ENCODE results near the gene NDUFA8.

Gene NDUFA8

DNA sequence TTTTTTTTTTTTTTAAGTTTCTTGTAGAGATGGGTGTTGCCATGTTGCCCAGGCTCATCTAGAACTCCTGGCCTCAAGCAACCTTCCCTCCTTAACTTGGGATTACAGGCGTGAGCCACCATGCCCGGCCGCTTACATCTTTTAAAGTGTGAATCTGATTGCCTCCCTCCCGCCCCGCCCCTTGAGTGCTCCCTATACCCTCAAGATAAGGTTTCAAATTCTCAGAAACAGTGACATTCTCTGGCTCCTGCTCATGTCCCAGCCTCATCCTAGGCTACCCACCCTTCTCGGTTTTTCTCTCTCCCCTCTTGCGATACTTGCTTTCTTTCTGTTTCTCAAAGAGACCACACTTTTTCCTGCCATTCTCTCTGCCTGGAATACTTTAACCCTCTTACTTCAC lies 12.6 kb upstream of the NDUFA8 start:
- no peaks in the 10 kb centered on the region for H3K4me1 Mint-ChIP-seq (ENCODE audit: low read depth)
- H3K36me3 Mint-ChIP-seq (ENCODE audit: low read depth): no peaks in the 10 kb centered on the region
- no peak overlapping the region for H3K4me3 Mint-ChIP-seq
- no peak overlapping the region for H3K27ac Mint-ChIP-seq
- no peaks in the 10 kb centered on the region for H3K9me3 Mint-ChIP-seq
- peaks cover 21% of the 10 kb centered on the region for H3K27me3 Mint-ChIP-seq
- intact Hi-C loops (cut with micrococcal nuclease): no loop called here

DNA sequence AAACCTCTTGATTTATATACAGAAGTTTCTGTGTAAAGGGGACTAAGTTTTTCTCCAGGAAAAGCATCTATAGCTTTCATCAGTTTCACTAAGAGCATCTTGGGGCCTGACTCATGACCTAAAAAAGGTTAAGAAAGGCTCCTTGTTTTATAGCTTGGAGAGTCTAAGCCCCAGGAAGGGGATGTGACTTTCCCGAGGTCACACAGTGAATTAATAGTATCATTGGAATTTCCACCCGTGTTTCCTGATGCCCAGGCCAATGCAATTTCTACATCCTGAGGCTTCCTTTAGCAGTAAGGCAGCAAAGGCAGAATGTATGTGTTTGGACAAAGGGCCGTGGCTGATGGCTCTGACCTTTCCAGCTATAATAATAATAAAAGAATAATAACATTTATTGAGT lies 8.8 kb upstream of the NDUFA8 start:
- Mint-ChIP-seq H3K4me1 (ENCODE audit: low read depth) (no peaks in the 10 kb centered on the region), H3K27ac (no peak overlapping the region), H3K9me3 (no peaks in the 10 kb centered on the region), H3K4me3 (no peak overlapping the region), H3K36me3 (ENCODE audit: low read depth) (no peaks in the 10 kb centered on the region), H3K27me3 (peaks cover 24% of the 10 kb centered on the region)
- intact Hi-C loops (cut with micrococcal nuclease): no loop called here

DNA sequence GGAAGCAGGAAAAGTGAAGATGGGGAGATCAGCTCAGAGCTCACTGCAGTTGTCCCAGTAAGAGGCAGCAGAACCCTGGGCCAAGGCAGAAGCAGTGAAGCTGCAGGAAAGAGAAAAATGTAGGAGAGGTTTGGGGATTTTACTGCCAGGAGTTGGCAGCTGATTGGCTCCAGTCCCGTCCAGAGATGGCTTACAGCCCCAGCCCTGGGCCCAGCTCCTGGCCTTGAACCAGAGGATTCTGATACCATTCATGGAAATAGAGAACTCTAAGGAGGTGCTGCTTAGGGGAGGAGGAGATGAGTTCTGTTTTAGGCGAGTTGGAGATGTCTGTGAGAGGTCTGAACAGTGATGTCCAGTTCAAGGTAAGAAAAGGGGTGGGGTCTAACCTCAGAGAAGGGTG lies 4.7 kb upstream of the NDUFA8 start:
- Mint-ChIP-seq H3K9me3 (peaks cover 8% of the 10 kb centered on the region), H3K27me3 (peaks cover 17% of the 10 kb centered on the region), H3K27ac (no peak overlapping the region), H3K4me3 (no peak overlapping the region), H3K4me1 (ENCODE audit: low read depth) (no peaks in the 10 kb centered on the region), H3K36me3 (ENCODE audit: low read depth) (peaks cover 6% of the 10 kb centered on the region)
- intact Hi-C loops (cut with micrococcal nuclease): no loop called here

DNA sequence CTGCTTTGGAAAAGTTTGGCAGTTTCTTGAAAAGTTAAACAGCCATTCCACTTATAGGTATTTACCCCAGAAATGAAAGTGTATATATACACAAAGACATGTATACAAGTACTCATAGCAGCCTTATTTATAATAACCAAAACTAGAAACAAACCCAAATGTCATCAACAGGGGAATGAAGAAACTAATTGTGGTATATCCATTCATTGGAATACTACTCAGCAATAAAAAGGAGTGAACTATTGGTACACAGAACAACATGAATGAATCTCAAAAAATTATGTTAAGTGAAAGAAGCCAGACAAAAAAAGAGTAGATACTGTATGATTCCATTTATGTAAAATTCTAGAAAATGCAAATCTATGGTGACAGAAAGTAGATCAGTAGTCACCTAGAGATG lies 2.8 kb upstream of the NDUFA8 start:
- H3K27me3 Mint-ChIP-seq: peaks cover 17% of the 10 kb centered on the region
- H3K36me3 Mint-ChIP-seq (ENCODE audit: low read depth): peaks cover 15% of the 10 kb centered on the region
- H3K4me1 Mint-ChIP-seq (ENCODE audit: low read depth): peaks cover 6% of the 10 kb centered on the region
- H3K27ac Mint-ChIP-seq: no peak overlapping the region
- H3K4me3 Mint-ChIP-seq: no peak overlapping the region
- peaks cover 8% of the 10 kb centered on the region for H3K9me3 Mint-ChIP-seq
- intact Hi-C loops (cut with micrococcal nuclease): no loop called here

DNA sequence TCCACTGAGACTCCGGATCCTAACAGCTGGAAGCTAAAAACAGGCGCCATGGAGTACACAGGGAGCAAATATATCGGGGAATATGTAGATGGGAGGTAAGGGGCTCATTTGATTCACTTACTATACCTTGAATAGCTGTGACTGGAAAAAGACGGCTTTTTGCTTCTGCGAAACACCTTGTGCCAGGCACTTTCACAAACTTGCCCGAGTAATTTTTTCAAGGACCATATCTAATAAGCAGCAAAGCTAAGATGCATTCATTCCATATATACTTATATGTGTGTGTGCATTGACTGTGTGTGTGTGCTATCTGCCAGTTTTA lies 307 bp upstream of the NDUFA8 start:
- Mint-ChIP-seq H3K4me1 (ENCODE audit: low read depth) (peaks cover 26% of the 10 kb centered on the region), H3K27ac (peak overlapping the region; percentile 85), H3K27me3 (peaks cover 15% of the 10 kb centered on the region), H3K4me3 (peak overlapping the region; percentile 88), H3K36me3 (ENCODE audit: low read depth) (peaks cover 15% of the 10 kb centered on the region), H3K9me3 (peaks cover 8% of the 10 kb centered on the region)
- intact Hi-C loops (cut with micrococcal nuclease): loop anchor here (1.0 kb wide), 1 partner anchor 67 kb away; the partner anchor contains the start of gene TTLL11

DNA sequence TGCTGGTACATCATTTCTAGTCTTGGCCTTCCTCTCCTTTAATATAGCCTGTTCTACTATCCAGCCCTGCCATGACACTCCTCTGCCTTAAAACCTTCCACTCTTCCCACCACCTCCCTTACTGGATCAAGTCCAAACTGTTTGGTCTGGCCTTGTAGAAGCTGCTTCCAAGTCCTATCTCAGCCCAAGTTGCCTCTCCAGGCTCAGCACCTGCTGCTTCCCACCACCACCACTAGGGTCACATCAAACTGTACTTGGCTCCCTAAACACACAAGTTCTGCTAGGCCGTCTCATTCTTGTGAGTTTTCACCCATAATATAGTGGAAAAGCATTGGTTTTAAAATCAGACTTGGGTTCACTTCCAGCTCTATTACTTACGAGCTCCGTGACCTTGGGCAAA lies 1.4 kb downstream of the NDUFA8 start:
- Mint-ChIP-seq H3K4me3 (peak overlapping the region; percentile 14), H3K4me1 (ENCODE audit: low read depth) (peaks cover 32% of the 10 kb centered on the region), H3K27ac (no peak overlapping the region), H3K36me3 (ENCODE audit: low read depth) (peaks cover 15% of the 10 kb centered on the region), H3K9me3 (peaks cover 8% of the 10 kb centered on the region), H3K27me3 (peaks cover 10% of the 10 kb centered on the region)
- intact Hi-C loops (cut with micrococcal nuclease): no loop called here

DNA sequence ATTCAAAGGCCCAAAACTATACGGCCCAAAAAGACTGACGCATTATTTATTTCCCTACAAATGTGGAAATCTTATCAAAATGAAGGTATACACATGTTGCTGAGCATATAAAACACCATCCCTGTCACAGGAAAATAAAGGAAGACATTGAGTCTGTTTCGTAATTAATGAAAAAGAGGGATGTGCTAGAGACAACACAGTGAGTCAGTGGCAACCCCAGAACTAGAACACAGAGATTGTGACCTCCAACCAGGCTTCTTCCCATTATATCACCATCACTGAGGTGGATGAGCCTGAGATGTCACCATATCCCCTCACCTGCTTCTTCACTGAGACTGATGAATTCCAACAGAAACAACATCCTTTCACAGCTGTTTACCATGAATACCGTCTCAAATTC lies 3.8 kb downstream of the NDUFA8 start:
- intact Hi-C loops (cut with micrococcal nuclease): no loop called here
- no peak overlapping the region for H3K27ac Mint-ChIP-seq
- H3K4me1 Mint-ChIP-seq (ENCODE audit: low read depth): peaks cover 32% of the 10 kb centered on the region
- H3K36me3 Mint-ChIP-seq (ENCODE audit: low read depth): peaks cover 30% of the 10 kb centered on the region
- no peak overlapping the region for H3K4me3 Mint-ChIP-seq
- H3K9me3 Mint-ChIP-seq: no peaks in the 10 kb centered on the region
- H3K27me3 Mint-ChIP-seq: peaks cover 4% of the 10 kb centered on the region

DNA sequence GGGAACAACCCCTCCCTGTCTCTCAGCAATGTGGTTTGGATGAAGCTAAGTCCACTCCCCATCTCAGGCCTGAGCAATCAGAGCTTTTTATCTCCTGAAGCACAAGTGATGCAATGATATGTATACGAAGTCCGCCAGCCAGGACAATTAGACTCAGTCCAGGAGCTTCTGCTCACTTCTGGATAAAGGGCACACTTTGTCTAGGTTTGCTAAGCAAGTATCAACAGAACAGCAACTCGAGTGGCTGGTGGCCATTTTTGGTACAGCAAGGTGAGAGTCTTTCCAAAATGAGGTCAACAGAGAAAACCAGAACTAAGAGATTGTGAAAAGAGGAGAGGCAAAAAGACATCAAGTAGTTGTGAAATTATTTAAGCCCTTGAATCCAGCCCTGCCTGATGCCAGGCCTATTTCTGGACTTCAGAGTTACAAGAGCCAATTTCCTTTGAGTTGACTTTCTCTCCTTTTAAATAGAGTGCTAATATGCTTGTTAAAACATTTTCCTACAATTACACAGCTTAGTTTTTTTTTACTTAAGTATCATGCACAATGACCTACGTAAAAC lies 8.2 kb downstream of the NDUFA8 start:
- Mint-ChIP-seq H3K4me3 (no peak overlapping the region), H3K27me3 (no peaks in the 10 kb centered on the region), H3K36me3 (ENCODE audit: low read depth) (peaks cover 58% of the 10 kb centered on the region), H3K27ac (no peak overlapping the region), H3K4me1 (ENCODE audit: low read depth) (peaks cover 16% of the 10 kb centered on the region), H3K9me3 (no peaks in the 10 kb centered on the region)
- intact Hi-C loops (cut with micrococcal nuclease): no loop called here

DNA sequence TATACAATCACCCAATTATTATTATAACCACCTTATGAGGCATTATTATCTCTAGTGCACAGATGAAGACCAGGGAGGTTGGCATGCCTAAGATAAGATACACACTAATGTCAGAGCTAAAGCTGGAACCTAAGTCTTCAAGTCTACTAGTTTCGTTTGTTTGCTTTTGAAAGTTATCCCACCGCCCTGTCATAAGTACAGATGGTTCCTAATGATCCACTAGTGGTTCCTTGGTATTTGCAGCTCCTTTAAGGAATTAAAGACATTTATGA lies 14.1 kb downstream of the NDUFA8 start:
- peaks cover 75% of the 10 kb centered on the region for H3K36me3 Mint-ChIP-seq (ENCODE audit: low read depth)
- no peak overlapping the region for H3K4me3 Mint-ChIP-seq
- peaks cover 18% of the 10 kb centered on the region for H3K4me1 Mint-ChIP-seq (ENCODE audit: low read depth)
- no peaks in the 10 kb centered on the region for H3K9me3 Mint-ChIP-seq
- H3K27ac Mint-ChIP-seq: no peak overlapping the region
- intact Hi-C loops (cut with micrococcal nuclease): no loop called here
- no peaks in the 10 kb centered on the region for H3K27me3 Mint-ChIP-seq

DNA sequence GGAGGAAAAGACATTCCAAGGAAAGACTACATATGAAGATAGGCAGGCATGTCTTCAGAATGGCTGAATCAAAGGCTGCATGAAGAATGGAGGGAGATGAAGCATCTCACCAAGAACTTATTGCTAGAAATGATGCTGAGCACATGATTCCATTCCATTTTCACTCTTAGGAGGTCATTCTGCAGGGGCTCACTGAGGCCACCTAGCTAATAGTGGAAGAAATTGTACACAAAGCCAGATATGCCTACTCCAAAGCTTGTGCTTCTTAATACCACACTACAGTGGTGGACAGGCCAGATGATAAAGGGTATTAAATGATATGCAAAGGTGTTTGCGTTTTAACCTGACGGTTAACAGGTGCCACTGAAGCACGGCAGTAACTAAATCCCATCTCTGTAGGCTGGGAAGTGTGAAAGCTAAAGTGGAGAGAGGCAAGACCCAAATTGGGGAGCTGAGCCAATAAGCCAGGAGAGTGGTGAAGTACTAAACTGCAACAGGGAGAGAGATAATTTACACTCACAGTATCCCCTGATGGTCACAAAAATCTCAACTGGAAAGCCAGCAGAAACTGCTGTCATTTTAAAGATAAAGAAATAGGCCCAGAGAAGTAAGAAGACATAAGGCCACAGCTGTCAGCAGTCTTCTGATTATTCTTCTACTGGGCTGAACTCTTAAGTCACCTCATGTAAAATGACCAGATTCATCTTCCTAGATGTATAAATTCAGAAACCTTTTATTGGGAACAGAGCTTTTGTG lies 14.6 kb downstream of the NDUFA8 start:
- Mint-ChIP-seq H3K36me3 (ENCODE audit: low read depth) (peaks cover 70% of the 10 kb centered on the region), H3K9me3 (no peaks in the 10 kb centered on the region), H3K4me3 (no peak overlapping the region), H3K27ac (no peak overlapping the region), H3K27me3 (no peaks in the 10 kb centered on the region), H3K4me1 (ENCODE audit: low read depth) (peaks cover 18% of the 10 kb centered on the region)
- intact Hi-C loops (cut with micrococcal nuclease): no loop called here

DNA sequence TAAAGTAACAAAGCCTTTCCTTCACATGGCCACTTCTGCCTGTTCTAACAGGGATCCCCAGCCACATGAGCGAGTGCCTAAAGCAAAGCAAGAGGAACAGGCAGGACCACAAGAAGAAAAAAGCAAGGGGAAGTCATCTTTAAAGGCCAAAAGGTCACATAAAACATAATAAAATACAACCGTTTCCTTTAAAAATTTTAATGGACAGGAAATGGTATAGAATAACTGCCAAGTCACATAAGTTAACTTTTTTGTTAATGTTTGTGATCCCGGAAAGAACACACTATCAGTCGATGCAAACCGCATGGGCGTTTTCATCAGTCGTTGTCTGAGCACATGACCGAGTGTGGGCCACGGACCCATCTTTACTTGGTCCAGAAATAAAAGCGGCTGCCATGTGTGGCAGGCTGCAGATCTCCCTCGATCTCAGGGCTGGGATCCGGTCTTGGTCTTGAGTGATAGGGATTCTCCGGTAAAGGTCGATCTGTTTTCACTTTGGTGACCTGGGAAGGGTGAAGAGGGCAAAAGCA lies 15.6 kb downstream of the NDUFA8 start:
- peaks cover 18% of the 10 kb centered on the region for H3K4me1 Mint-ChIP-seq (ENCODE audit: low read depth)
- no peak overlapping the region for H3K27ac Mint-ChIP-seq
- H3K4me3 Mint-ChIP-seq: no peak overlapping the region
- intact Hi-C loops (cut with micrococcal nuclease): no loop called here
- peaks cover 59% of the 10 kb centered on the region for H3K36me3 Mint-ChIP-seq (ENCODE audit: low read depth)
- no peaks in the 10 kb centered on the region for H3K9me3 Mint-ChIP-seq
- no peaks in the 10 kb centered on the region for H3K27me3 Mint-ChIP-seq

DNA sequence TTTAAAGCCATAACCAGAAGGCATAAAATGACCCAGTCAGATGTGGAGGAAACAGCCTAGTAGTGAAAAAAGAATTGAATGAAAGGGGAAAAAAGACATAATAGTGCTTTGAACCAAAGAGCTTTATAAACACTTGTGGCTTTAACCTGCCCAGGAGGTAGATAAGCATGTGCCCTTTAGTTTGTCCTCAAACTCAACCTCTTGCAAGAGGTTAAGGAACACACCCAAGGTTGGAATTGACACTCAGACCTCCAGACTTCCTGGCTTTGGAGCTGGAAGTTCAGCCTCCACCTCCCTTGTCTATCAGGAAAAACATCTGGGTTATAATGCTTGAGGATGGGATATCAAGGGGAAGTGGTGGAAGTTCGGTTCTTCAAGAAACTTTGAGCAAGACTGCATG lies 16.3 kb downstream of the NDUFA8 start:
- no peak overlapping the region for H3K4me3 Mint-ChIP-seq
- H3K4me1 Mint-ChIP-seq (ENCODE audit: low read depth): peaks cover 18% of the 10 kb centered on the region
- intact Hi-C loops (cut with micrococcal nuclease): no loop called here
- no peak overlapping the region for H3K27ac Mint-ChIP-seq
- H3K27me3 Mint-ChIP-seq: no peaks in the 10 kb centered on the region
- H3K36me3 Mint-ChIP-seq (ENCODE audit: low read depth): peaks cover 54% of the 10 kb centered on the region
- no peaks in the 10 kb centered on the region for H3K9me3 Mint-ChIP-seq

DNA sequence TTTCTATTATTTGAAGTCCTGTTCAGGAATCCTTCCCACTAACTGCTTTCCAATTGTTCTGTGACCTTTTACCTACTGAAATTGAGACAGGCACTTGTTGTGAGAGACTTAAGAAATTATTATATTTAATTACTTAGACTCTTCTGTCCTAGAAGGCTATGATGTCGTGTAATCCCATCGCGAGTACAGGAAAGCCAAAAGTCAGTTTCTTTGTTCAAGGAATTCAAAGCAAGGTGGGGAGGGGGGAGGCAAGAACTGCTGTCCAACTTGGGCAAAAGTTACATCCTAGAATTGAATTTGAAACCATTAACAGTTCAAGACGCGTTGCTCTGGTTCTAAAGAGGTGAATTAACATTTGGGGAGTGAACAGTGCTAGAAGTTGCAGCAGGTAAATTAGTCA lies 17.9 kb downstream of the NDUFA8 start:
- Mint-ChIP-seq H3K9me3 (no peaks in the 10 kb centered on the region), H3K4me3 (no peak overlapping the region), H3K27me3 (peaks cover 2% of the 10 kb centered on the region), H3K27ac (no peak overlapping the region), H3K4me1 (ENCODE audit: low read depth) (peaks cover 18% of the 10 kb centered on the region), H3K36me3 (ENCODE audit: low read depth) (peaks cover 38% of the 10 kb centered on the region)
- intact Hi-C loops (cut with micrococcal nuclease): no loop called here

DNA sequence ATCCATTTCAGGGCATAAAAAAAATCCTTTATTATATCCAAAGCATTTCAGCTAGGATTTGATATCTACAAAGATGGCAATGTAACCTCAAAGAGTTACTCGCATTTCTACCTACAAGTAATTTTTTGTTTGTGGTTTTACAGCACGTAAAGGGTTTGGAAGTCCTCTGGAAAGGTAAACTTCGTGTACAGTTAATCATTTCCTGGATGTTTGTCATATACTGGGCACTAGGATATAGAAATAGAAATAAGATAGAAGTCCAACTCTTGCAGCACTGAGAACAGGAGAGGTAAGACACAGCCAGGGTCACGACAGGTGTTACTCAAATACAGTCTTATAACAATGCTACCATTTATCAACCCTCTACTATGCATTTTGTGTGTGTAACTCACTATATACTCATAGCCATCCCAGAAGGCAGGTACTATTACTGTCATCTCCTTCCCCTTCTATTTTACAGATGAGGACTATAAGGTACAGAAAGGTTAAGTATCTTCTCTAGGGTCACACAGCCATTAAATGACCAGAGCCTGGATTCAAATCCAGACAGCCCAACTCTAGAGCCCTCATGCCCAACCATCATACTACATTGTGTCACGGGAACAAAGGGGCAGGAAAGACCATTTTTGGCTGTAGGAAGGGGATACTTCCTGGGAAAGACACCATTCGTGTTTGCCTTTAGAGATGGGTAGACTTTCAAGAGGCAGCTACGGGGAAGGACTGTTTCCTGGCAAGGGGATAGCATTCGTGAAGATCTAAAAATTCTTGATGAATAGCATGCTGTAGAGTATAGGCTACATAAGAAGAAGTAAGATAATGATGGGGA lies 19.0 kb downstream of the NDUFA8 start:
- Mint-ChIP-seq H3K36me3 (ENCODE audit: low read depth) (peaks cover 27% of the 10 kb centered on the region), H3K4me3 (no peak overlapping the region), H3K4me1 (ENCODE audit: low read depth) (peaks cover 18% of the 10 kb centered on the region), H3K27me3 (peaks cover 2% of the 10 kb centered on the region), H3K9me3 (no peaks in the 10 kb centered on the region), H3K27ac (no peak overlapping the region)
- intact Hi-C loops (cut with micrococcal nuclease): no loop called here

All from dendritic cell treated with granulocyte-macrophage colony-stimulating factor and Interleukin-4, amounts not matched to agents 40 ng/mL and 50 ng/mL, for 4 days (primary cell).